Activated CD4-positive, alpha-beta memory T cell treated with anti-CD3 and anti-CD28 coated beads for 36 hours (primary cell): ENCODE results near the gene FXYD2. TPM values are rescaled to one million over a fixed set of nuclear protein-coding genes. Genes with fewer than 3 reads are reported as not detected.

ENCODE experiments used
- CTCF ChIA-PET: fragments of 350-600 bp; sonication (Branson Sonifier 250); formaldehyde crosslinking; loops from one replicate; lab custom pipeline; 2021; ENCODE audit warnings: antibody characterized with exemption, inconsistent platforms; lab: Charles Lee
- POLR2A ChIA-PET: fragments of 350-600 bp; sonication (Branson Sonifier 250); formaldehyde crosslinking; loops from one replicate; lab custom pipeline; 2021; ENCODE audit warnings: antibody characterized with exemption; lab: Charles Lee
- DNase-seq: peaks from one replicate; pipeline ENCODE4 v3.0.0-alpha.2; 2020
- H3K27ac Mint-ChIP-seq: one replicate; pipeline ENCODE4 v1.8.0; 2021; ENCODE audit warnings: mixed read lengths
- H3K27me3 Mint-ChIP-seq: one replicate; pipeline ENCODE4 v1.8.0; 2021; ENCODE audit warnings: mixed read lengths
- H3K36me3 Mint-ChIP-seq: one replicate; pipeline ENCODE4 v1.8.0; 2021; ENCODE audit warnings: mixed read lengths
- H3K4me1 Mint-ChIP-seq: one replicate; pipeline ENCODE4 v1.8.0; 2021; ENCODE audit warnings: low read depth, mixed read lengths
- H3K4me3 Mint-ChIP-seq: one replicate; pipeline ENCODE4 v1.8.0; 2021; ENCODE audit warnings: mild to moderate bottlenecking, mixed read lengths
- H3K9me3 Mint-ChIP-seq: one replicate; pipeline ENCODE4 v1.8.0; 2021; ENCODE audit warnings: mixed read lengths
- intact Hi-C: fragments of 100-400 bp; cut with micrococcal nuclease; formaldehyde crosslinking; loops from one replicate; pipeline ENCODE4 v1.15.1; 2023
- total RNA-seq, 2 experiments: library from RNA; stranded (reverse); gene quantifications; one replicate each; pipeline ENCODE4 v1.2.3, GENCODE V29; 2021

The FXYD2 gene
- total RNA-seq, 2 experiments from 2014 or later, result not detected

GRCh38 chr11:117830674-117831351 lies 6.3 kb upstream of the FXYD2 start:
- peaks cover 35% of the 10 kb centered on the region for H3K4me1 Mint-ChIP-seq
- H3K27ac Mint-ChIP-seq, result no peak overlapping the region
- H3K36me3 Mint-ChIP-seq, result no peaks in the 10 kb centered on the region
- H3K9me3 Mint-ChIP-seq, result no peaks in the 10 kb centered on the region
- no peak overlapping the region for H3K4me3 Mint-ChIP-seq
- no peak for DNase-seq
- H3K27me3 Mint-ChIP-seq, result no peaks in the 10 kb centered on the region
- CTCF ChIA-PET, result interaction anchor here (1.4 to 2.0 kb wide), 2 partner anchors 13 to 222 kb away, joined by 4 to 7 read pairs; no protein-coding TSS in a partner anchor
- POLR2A ChIA-PET, result no interaction called here
- intact Hi-C loops, result no loop called here

GRCh38 chr11:117830072-117830471 lies 5.5 kb upstream of the FXYD2 start:
- ChIA-PET POLR2A (no interaction called here), CTCF (interaction anchor here (0.6 to 1.4 kb wide), 2 partner anchors 116 to 223 kb away, joined by 3 to 4 read pairs; no protein-coding TSS in a partner anchor)
- H3K4me3 Mint-ChIP-seq, result no peak overlapping the region
- peak overlapping the region; percentile 11 for H3K27ac Mint-ChIP-seq
- no peaks in the 10 kb centered on the region for H3K36me3 Mint-ChIP-seq
- peaks cover 36% of the 10 kb centered on the region for H3K4me1 Mint-ChIP-seq
- H3K9me3 Mint-ChIP-seq, result no peaks in the 10 kb centered on the region
- intact Hi-C loops, result no loop called here
- DNase-seq, result peak; percentile 7
- no peaks in the 10 kb centered on the region for H3K27me3 Mint-ChIP-seq

- Mint-ChIP-seq H3K27ac (no peak overlapping the region), H3K4me3 (no peak overlapping the region), H3K36me3 (no peaks in the 10 kb centered on the region), H3K27me3 (no peaks in the 10 kb centered on the region), H3K9me3 (no peaks in the 10 kb centered on the region), H3K4me1 (peaks cover 39% of the 10 kb centered on the region)
- peak; percentile 19 for DNase-seq
- ChIA-PET POLR2A (no interaction called here), CTCF (interaction anchor here (0.6 to 1.4 kb wide), 2 partner anchors 117 to 224 kb away, joined by 3 to 4 read pairs; no protein-coding TSS in a partner anchor)
- intact Hi-C loops, result no loop called here
Measured at GRCh38 chr11:117829369-117829725, 4.8 kb upstream of the FXYD2 start.

- ChIA-PET POLR2A (interaction anchor here (0.9 kb wide), 1 partner anchor 14 kb away, joined by 3 read pairs; no protein-coding TSS in a partner anchor), CTCF (interaction anchor here (0.9 to 8.6 kb wide), 5 partner anchors 11 to 118 kb away, joined by 3 to 68 read pairs (median 15); no protein-coding TSS in a partner anchor)
- H3K36me3 Mint-ChIP-seq, result no peaks in the 10 kb centered on the region
- no peaks in the 10 kb centered on the region for H3K9me3 Mint-ChIP-seq
- no peaks in the 10 kb centered on the region for H3K27me3 Mint-ChIP-seq
- peak; percentile 91 for DNase-seq
- intact Hi-C loops, result no loop called here
- H3K27ac Mint-ChIP-seq, result peak overlapping the region; percentile 28
- H3K4me3 Mint-ChIP-seq, result no peak overlapping the region
- H3K4me1 Mint-ChIP-seq, result peaks cover 45% of the 10 kb centered on the region
Measured at GRCh38 chr11:117828611-117829368, 4.2 kb upstream of the FXYD2 start.

- ChIA-PET CTCF (interaction anchor here (0.9 to 8.6 kb wide), 6 partner anchors 10 to 119 kb away, joined by 3 to 68 read pairs (median 11); no protein-coding TSS in a partner anchor), POLR2A (interaction anchor here (0.5 to 0.9 kb wide), 2 partner anchors 13 to 115 kb away, joined by 3 read pairs; no protein-coding TSS in a partner anchor)
- H3K4me1 Mint-ChIP-seq, result peaks cover 54% of the 10 kb centered on the region
- H3K36me3 Mint-ChIP-seq, result no peaks in the 10 kb centered on the region
- intact Hi-C loops, result no loop called here
- DNase-seq, result peak; percentile 18
- no peaks in the 10 kb centered on the region for H3K27me3 Mint-ChIP-seq
- H3K9me3 Mint-ChIP-seq, result no peaks in the 10 kb centered on the region
- H3K27ac Mint-ChIP-seq, result peak overlapping the region; percentile 45
- H3K4me3 Mint-ChIP-seq, result no peak overlapping the region
Measured at GRCh38 chr11:117827521-117828511, 3.3 kb upstream of the FXYD2 start.

- Mint-ChIP-seq H3K27ac (no peak overlapping the region), H3K36me3 (no peaks in the 10 kb centered on the region), H3K4me1 (peaks cover 60% of the 10 kb centered on the region), H3K9me3 (no peaks in the 10 kb centered on the region), H3K4me3 (no peak overlapping the region), H3K27me3 (no peaks in the 10 kb centered on the region)
- intact Hi-C loops, result no loop called here
- POLR2A ChIA-PET, result no interaction called here
- CTCF ChIA-PET, result interaction anchor here (1.4 to 8.6 kb wide), 3 partner anchors 9 to 120 kb away, joined by 6 to 68 read pairs (median 25); no protein-coding TSS in a partner anchor
- peak; percentile 7 for DNase-seq
Measured at GRCh38 chr11:117826832-117827231, 2.3 kb upstream of the FXYD2 start.

GRCh38 chr11:117826190-117826570 lies 1.6 kb upstream of the FXYD2 start:
- Mint-ChIP-seq H3K27ac (no peak overlapping the region), H3K9me3 (no peaks in the 10 kb centered on the region), H3K4me1 (peaks cover 62% of the 10 kb centered on the region), H3K27me3 (no peaks in the 10 kb centered on the region), H3K4me3 (no peak overlapping the region), H3K36me3 (no peaks in the 10 kb centered on the region)
- ChIA-PET CTCF (interaction anchor here (1.4 to 8.6 kb wide), 3 partner anchors 18 to 227 kb away, joined by 6 to 68 read pairs (median 38); no protein-coding TSS in a partner anchor), POLR2A (no interaction called here)
- DNase-seq, result peak; percentile 3
- intact Hi-C loops, result no loop called here

- intact Hi-C loops, result no loop called here
- H3K4me1 Mint-ChIP-seq, result peaks cover 57% of the 10 kb centered on the region
- H3K4me3 Mint-ChIP-seq, result no peak overlapping the region
- no peaks in the 10 kb centered on the region for H3K27me3 Mint-ChIP-seq
- ChIA-PET CTCF (interaction anchor here (1.4 to 8.6 kb wide), 4 partner anchors 18 to 228 kb away, joined by 6 to 68 read pairs (median 38); no protein-coding TSS in a partner anchor), POLR2A (no interaction called here)
- no peaks in the 10 kb centered on the region for H3K9me3 Mint-ChIP-seq
- H3K36me3 Mint-ChIP-seq, result no peaks in the 10 kb centered on the region
- H3K27ac Mint-ChIP-seq, result peak overlapping the region; percentile 45
- DNase-seq, result peak; percentile 5
Measured at GRCh38 chr11:117825538-117826189, 1.1 kb upstream of the FXYD2 start.

- peak; percentile 17 for DNase-seq
- ChIA-PET CTCF (interaction anchor here (1.1 to 8.6 kb wide), 9 partner anchors 16 to 348 kb away, joined by 3 to 68 read pairs (median 9); no protein-coding TSS in a partner anchor), POLR2A (no interaction called here)
- Mint-ChIP-seq H3K27ac (peak overlapping the region; percentile 38), H3K36me3 (no peaks in the 10 kb centered on the region), H3K4me3 (no peak overlapping the region), H3K27me3 (no peaks in the 10 kb centered on the region), H3K4me1 (peaks cover 44% of the 10 kb centered on the region), H3K9me3 (no peaks in the 10 kb centered on the region)
- intact Hi-C loops, result loop anchor here (2.0 to 5.0 kb wide), 4 partner anchors 21 to 229 kb away; no protein-coding TSS in a partner anchor
Measured at GRCh38 chr11:117823946-117824420, 561 bp downstream of the FXYD2 start.

GRCh38 chr11:117823294-117823945 lies 1.1 kb downstream of the FXYD2 start:
- Mint-ChIP-seq H3K4me1 (peaks cover 43% of the 10 kb centered on the region), H3K27ac (no peak overlapping the region), H3K27me3 (no peaks in the 10 kb centered on the region), H3K4me3 (no peak overlapping the region), H3K9me3 (no peaks in the 10 kb centered on the region), H3K36me3 (no peaks in the 10 kb centered on the region)
- peak; percentile 49 for DNase-seq
- intact Hi-C loops, result loop anchor here (2.0 to 5.0 kb wide), 4 partner anchors 21 to 229 kb away; no protein-coding TSS in a partner anchor
- ChIA-PET POLR2A (interaction anchor here (0.9 kb wide), 1 partner anchor 123 kb away, joined by 3 read pairs; no protein-coding TSS in a partner anchor), CTCF (interaction anchor here (0.7 to 8.6 kb wide), 13 partner anchors 16 to 348 kb away, joined by 3 to 68 read pairs (median 4); no protein-coding TSS in a partner anchor)
